Measurements from ENCODE around the gene FNBP1.
"Not testable (repeated sequence)": the region's sequence is repeated elsewhere in the genome, so short reads cannot be mapped to it uniquely, and the experiment has no call there.

FNBP1 gene

GRCh38 chr9:129914051-129914450 is 128.9 kb downstream of the FNBP1 start:
- no peak for DNase-seq

GRCh38 chr9:129910628-129911567 is 132.1 kb downstream of the FNBP1 start:
- DNase-seq = peak; percentile 51 to 63

GRCh38 chr9:129909851-129910250 is 133.1 kb downstream of the FNBP1 start:
- DNase-seq = no peak

- DNase-seq = no peak
Measured at GRCh38 chr9:129908906-129909305, 134.1 kb downstream of the FNBP1 start.

- no peak for DNase-seq
Measured at GRCh38 chr9:129907201-129907600, 135.8 kb downstream of the FNBP1 start.

- DNase-seq = peak; percentile 30 to 62
Measured at GRCh38 chr9:129906298-129906697, 136.7 kb downstream of the FNBP1 start.

- no peak for DNase-seq
Measured at GRCh38 chr9:129904734-129905133, 138.3 kb downstream of the FNBP1 start.

GRCh38 chr9:129902740-129903134 is 140.3 kb downstream of the FNBP1 start:
- no peak for DNase-seq

GRCh38 chr9:129901993-129902739 is 140.8 kb downstream of the FNBP1 start:
- DNase-seq = no peak

- peak; percentile 42 to 52 for DNase-seq
Measured at GRCh38 chr9:129900263-129901027, 142.5 kb downstream of the FNBP1 start.

- no peak for DNase-seq
Measured at GRCh38 chr9:129899620-129900019, 143.4 kb downstream of the FNBP1 start.

GRCh38 chr9:129898185-129898584 is 144.8 kb downstream of the FNBP1 start:
- peak; percentile 79 to 82 for DNase-seq

- no peak for DNase-seq
Measured at GRCh38 chr9:129897263-129897662, 145.7 kb downstream of the FNBP1 start.

- DNase-seq = no peak
Measured at GRCh38 chr9:129895376-129896268, 147.4 kb downstream of the FNBP1 start.

- DNase-seq = no peak
Measured at GRCh38 chr9:129894120-129894823, 148.7 kb downstream of the FNBP1 start.

- DNase-seq = no peak
Measured at GRCh38 chr9:129891569-129891968, 151.4 kb downstream of the FNBP1 start.

- not testable (repeated sequence) for DNase-seq
Measured at GRCh38 chr9:129890718-129891299, 152.2 kb downstream of the FNBP1 start.

- DNase-seq = peak; percentile 67 to 73
Measured at GRCh38 chr9:129889941-129890717, 152.9 kb downstream of the FNBP1 start.

GRCh38 chr9:129889122-129889940 is 153.7 kb downstream of the FNBP1 start:
- DNase-seq = peak; percentile 34 to 38
